ENCODE measurements around the gene RAVER1.

DNA sequence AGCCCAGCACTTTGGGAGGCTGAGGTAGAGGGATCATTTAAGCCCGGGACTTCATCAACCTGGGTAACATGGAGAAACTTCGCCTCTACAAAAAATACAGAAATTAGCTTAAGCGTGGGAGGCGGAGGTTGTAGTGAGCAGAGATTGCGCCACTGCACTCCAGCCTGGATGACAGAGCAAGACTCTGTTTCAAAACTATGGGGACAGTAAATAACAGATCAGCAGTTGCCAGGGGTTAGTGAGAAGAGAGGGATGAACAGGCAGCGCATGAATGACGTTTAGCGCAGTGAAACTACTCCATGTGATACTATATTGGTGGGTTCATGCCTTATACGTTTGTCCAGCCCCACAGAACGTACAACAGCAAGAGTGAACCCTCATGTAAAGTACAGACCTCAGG, 13.2 kb upstream of the RAVER1 start:
- TF ChIP-seq POLR2AphosphoS5 (IDR thresholded peaks at IDR 0.05; ENCODE audit: low read depth, low read length) (no peak), POLR2A (IDR thresholded peaks at IDR 0.05; ENCODE audit: low read depth, low read length) (no peak), TAF1 (IDR thresholded peaks at IDR 0.05; ENCODE audit: low read depth, low read length) (no peak), SPI1 (IDR thresholded peaks at IDR 0.05; ENCODE audit: low read depth, low read length) (no peak), PAX5 (IDR thresholded peaks at IDR 0.05; ENCODE audit: insufficient read depth, low read length, severe bottlenecking) (no peak), POU2F2 (IDR thresholded peaks at IDR 0.05; ENCODE audit: low read depth, low read length) (no peak)
